Body of pancreas (tissue), 4 donors: ENCODE results near the gene SUN1. TPM values are rescaled to one million over a fixed set of nuclear protein-coding genes. Genes with fewer than 3 reads are reported as not detected.

ENCODE experiments used
- ATAC-seq: fragments of 150-250 bp; one replicate; pipeline ENCODE4 v1.9.1; 2016
- DNase-seq, 4 donors: peaks; one replicate each; pipeline ENCODE4 v3.0.0-alpha.2; 2019
- H3K27ac ChIP-seq, 4 donors: fragments of 200-600 bp; sonication (generic); 1 replicate in 3 of 4; 2 replicates in 1 of 4; pipeline versions ENCODE4 v1.5.1 to v1.6.1; 2016 to 2019; ENCODE audit warnings: mild to moderate bottlenecking in 1 of 4, mixed read lengths in 1 of 4, moderate library complexity in 1 of 4
- H3K27me3 ChIP-seq, 2 donors: fragments of 200-600 bp; sonication (generic); one replicate each; pipeline ENCODE4 v1.6.0; 2016; ENCODE audit warnings: mild to moderate bottlenecking in 1 of 2
- H3K36me3 ChIP-seq, 2 donors: fragments of 200-600 bp; sonication (generic); replicated peaks in 1 of 2; 2 replicates each; pipeline ENCODE4 v1.5.1; 2016; ENCODE audit warnings: low read depth in 2 of 2; ENCODE audit not compliant: insufficient read depth in 1 of 2
- H3K4me1 ChIP-seq: fragments of 200-600 bp; sonication (generic); one replicate; pipeline ENCODE4 v1.6.0; 2016
- H3K4me3 ChIP-seq, 2 donors: fragments of 200-600 bp; sonication (generic); 1 replicate in 1 of 2; 2 replicates in 1 of 2; pipeline ENCODE4 v1.5.1; 2016 to 2019
- H3K9me3 ChIP-seq, 3 donors: fragments of 200-600 bp; sonication (generic); 1 replicate in 2 of 3; 2 replicates in 1 of 3; pipeline ENCODE4 v1.5.1; 2016
- CTCF ChIP-seq, 7 experiments: fragments of 450-650 bp in 4 of 7; fragments of 200-600 bp in 3 of 7; sonication (generic) in 3 of 7; IDR thresholded peaks; one replicate each; pipeline ENCODE4 v1.5.1; 2016 to 2019; ENCODE audit warnings: antibody characterized with exemption in 7 of 7
- POLR2A ChIP-seq, 3 donors: fragments of 450-650 bp; IDR thresholded peaks; one replicate each; pipeline ENCODE4 v1.6.1; 2016; ENCODE audit warnings: antibody characterized with exemption in 3 of 3, mild to moderate bottlenecking in 2 of 3
- WGBS, 2 donors: methylation state at CpG; one replicate each; pipeline ENCODE4 v1.1.5; 2017; 5-methylcytosine and 5-hydroxymethylcytosine counted together
- intact Hi-C: fragments of 100-400 bp; cut with DNase I; formaldehyde crosslinking; loops from one replicate; pipeline ENCODE4 v1.15.1; 2023
- total RNA-seq, 2 donors: library from RNA; depleted of rRNA; stranded (reverse); fragments of >200 nt; gene quantifications; one replicate each; pipeline ENCODE4 v1.1.0, GENCODE V29; 2016

The SUN1 gene
- total RNA-seq, 2 donors from 2014 or later, result 75.8 to 122 TPM

DNA sequence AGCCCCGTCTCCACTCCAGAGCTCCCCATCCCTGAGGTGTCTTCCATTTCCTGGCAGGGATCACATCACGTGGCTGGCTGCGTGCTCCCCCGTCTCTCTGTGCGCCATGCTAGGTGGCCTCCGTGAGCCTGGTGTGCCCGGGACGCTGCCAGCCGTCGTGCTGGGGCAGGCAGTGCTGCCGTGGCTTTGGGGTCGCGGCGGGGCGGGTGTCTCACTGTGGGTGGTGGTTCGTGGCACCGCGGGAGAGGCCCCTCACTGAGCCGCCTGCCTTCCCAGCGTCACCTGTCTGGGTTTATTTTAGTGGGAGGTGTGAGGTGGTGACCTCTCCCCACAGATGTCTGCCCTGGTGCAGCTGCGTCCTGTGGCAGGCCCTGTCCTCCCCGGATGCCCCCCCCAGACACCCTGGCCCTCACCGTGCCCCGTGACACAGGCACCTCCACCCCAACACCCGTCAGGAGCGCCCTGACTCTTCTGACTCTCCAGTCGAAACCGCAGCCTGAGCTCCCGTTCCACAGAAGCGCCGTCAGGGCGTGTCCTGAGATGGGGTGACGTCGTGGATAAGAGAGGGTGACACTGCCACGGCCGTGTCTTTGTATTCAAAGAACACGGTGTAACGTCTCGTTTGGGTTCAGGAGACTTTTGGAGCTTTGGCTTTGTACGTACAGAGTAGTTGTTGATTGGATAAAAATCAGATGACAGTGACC lies 62.0 kb downstream of the SUN1 start:
- no peaks in the 10 kb centered on the region for H3K9me3 ChIP-seq
- TF ChIP-seq CTCF (IDR thresholded peaks at IDR 0.05) (no peak), POLR2A (IDR thresholded peaks at IDR 0.05) (no peak)
- no peak for DNase-seq
- H3K27ac ChIP-seq, result no peak overlapping the region
- intact Hi-C loops, result no loop called here
- peaks cover 25 to 40% of the 10 kb centered on the region in 2 donors for H3K36me3 ChIP-seq
- no peaks in the 10 kb centered on the region for H3K4me1 ChIP-seq
- H3K27me3 ChIP-seq, result no peaks in the 10 kb centered on the region
- no peak overlapping the region for H3K4me3 ChIP-seq
- WGBS, 2 donors, result 93 to 97% methylated on average over 18 to 40 of the region's 40 CpGs
- ATAC-seq, result no peak

DNA sequence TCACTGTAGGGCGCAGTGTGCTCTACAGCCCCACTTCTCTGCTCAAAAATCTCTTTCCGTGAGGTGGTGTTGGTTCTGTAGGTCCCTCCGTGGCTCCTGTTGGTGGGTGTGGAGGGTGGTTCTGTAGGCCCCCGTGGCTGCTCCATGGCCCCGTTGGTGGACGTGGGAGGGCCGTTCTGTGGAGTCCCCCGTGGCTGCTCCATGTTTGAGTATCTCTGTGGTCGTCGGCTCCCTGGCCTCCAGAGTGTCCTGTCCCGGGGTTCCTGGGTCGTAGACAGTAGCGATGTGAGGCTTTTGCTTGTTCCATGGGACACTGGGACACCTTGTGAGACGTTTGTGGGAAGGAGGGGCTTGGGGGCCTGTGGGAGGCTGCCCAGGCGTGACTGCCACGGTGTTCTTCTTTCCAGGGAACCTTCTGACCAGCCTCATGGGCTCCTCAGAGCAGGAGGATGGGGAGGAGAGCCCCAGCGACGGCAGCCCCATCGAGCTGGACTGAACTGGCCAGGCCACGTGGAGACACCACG lies 62.7 kb downstream of the SUN1 start:
- TF ChIP-seq POLR2A (IDR thresholded peaks at IDR 0.05) (no peak), CTCF (IDR thresholded peaks at IDR 0.05) (no peak)
- no peaks in the 10 kb centered on the region for H3K9me3 ChIP-seq
- H3K36me3 ChIP-seq, result peaks cover 25 to 40% of the 10 kb centered on the region in 2 donors
- DNase-seq (no peak), ATAC-seq (no peak)
- H3K27me3 ChIP-seq, result no peaks in the 10 kb centered on the region
- WGBS, 2 donors, result 86 to 96% methylated on average over 5 to 21 of the region's 21 CpGs
- intact Hi-C loops, result no loop called here
- no peak overlapping the region for H3K27ac ChIP-seq
- H3K4me1 ChIP-seq, result no peaks in the 10 kb centered on the region
- H3K4me3 ChIP-seq, result no peak overlapping the region

- peaks cover under 1% of the 10 kb centered on the region for H3K4me1 ChIP-seq
- no peaks in the 10 kb centered on the region for H3K9me3 ChIP-seq
- 93 to 97% methylated on average over 29 to 47 of the region's 52 CpGs for WGBS, 2 donors
- ATAC-seq, result no peak
- no peak overlapping the region for H3K27ac ChIP-seq
- intact Hi-C loops, result no loop called here
- TF ChIP-seq CTCF (IDR thresholded peaks at IDR 0.05) (no peak), POLR2A (IDR thresholded peaks at IDR 0.05) (no peak)
- no peak overlapping the region for H3K4me3 ChIP-seq
- H3K27me3 ChIP-seq, result no peaks in the 10 kb centered on the region
- DNase-seq, result no peak
- H3K36me3 ChIP-seq, result peaks cover 25 to 40% of the 10 kb centered on the region in 2 donors
Observed at GRCh38 chr7:895451-896052, 63.3 kb downstream of the SUN1 start.

GRCh38 chr7:896346-897075 lies 64.2 kb downstream of the SUN1 start:
- ATAC-seq (no peak), DNase-seq (no peak)
- intact Hi-C loops, result no loop called here
- H3K27ac ChIP-seq, result no peak overlapping the region
- WGBS, 2 donors, result 92 to 97% methylated on average over 35 to 42 of the region's 42 CpGs
- no peaks in the 10 kb centered on the region for H3K27me3 ChIP-seq
- H3K4me3 ChIP-seq, result no peak overlapping the region
- H3K36me3 ChIP-seq, result peaks cover 20 to 34% of the 10 kb centered on the region in 2 donors
- peaks cover 9% of the 10 kb centered on the region for H3K4me1 ChIP-seq
- TF ChIP-seq CTCF (IDR thresholded peaks at IDR 0.05) (no peak), POLR2A (IDR thresholded peaks at IDR 0.05) (no peak)
- no peaks in the 10 kb centered on the region for H3K9me3 ChIP-seq
